Measurements from ENCODE around the gene TRIM41. TPM values are rescaled to one million over a fixed set of nuclear protein-coding genes. Genes with fewer than 3 reads are reported as not detected.
A peak's percentile ranks its signal among the peaks of the same experiment; 100 is the strongest.

Gene TRIM41
- total and polyA plus RNA-seq, 2 experiments from 2014 or later: 6.2 to 8.7 TPM

DNA sequence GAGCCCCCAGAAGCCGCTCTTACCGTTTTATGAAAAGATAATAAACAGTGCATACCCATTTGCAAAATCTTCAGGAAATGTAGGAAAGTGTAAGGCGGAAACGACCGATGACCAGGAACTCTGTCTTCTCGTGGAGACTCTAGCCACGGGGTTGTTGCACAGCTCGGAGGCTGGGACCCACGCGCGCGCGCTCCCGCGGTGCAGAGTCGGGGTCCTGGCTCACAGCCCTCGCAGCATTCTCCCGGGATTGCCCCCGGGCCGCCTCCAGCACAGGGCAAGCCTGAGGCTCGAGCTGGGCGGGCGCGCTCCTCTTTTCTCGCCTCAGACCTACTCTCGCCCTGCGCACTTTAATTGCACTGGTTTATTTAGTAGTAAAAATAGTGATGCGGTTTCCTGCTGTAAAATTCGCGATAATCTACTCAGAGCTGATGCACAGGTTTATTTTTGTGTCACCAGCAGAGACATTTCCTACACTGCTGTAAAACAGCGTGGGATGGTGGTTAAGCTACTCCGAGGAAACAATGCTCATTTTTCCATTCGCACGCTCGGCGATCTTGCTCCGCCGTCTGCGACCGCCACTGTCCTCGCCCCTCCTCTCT is 33.6 kb upstream of the TRIM41 start:
- peaks cover 65% of the 10 kb centered on the region for H3K27me3 Mint-ChIP-seq (ENCODE audit: insufficient read depth, low read depth, poor library complexity)
- 0 out of 3 replicates have a peak, but pooled peaks have one; percentile 1 for ATAC-seq
- peak overlapping the region; percentile 74 for H2AFZ ChIP-seq

GRCh38 chr5:181189962-181190710 is 32.9 kb upstream of the TRIM41 start:
- H4K20me1 ChIP-seq (replicated peaks; ENCODE audit: insufficient read depth): no peaks in the 10 kb centered on the region; the same call in 1 of the 2 replicates
- peak; percentile 40 for DNase-seq (ENCODE audit: low spot score)
- peak overlapping the region; percentile 89 for H3K4me3 Mint-ChIP-seq
- peaks cover 27% of the 10 kb centered on the region for H3K9me3 Mint-ChIP-seq
- H3K27me3 Mint-ChIP-seq (ENCODE audit: insufficient read depth, low read depth, poor library complexity): peaks cover 60% of the 10 kb centered on the region
- peak overlapping the region; percentile 80 for H3K4me3 ChIP-seq
- no peaks in the 10 kb centered on the region for H3K36me3 ChIP-seq (ENCODE audit: insufficient read depth)
- no peak overlapping the region for H3K27ac Mint-ChIP-seq
- peaks cover 6% of the 10 kb centered on the region for H3K4me1 Mint-ChIP-seq
- H3K4me2 ChIP-seq: peak overlapping the region; percentile 80
- peaks cover 1% of the 10 kb centered on the region; the same call in 1 of the 2 replicates for H3K4me1 ChIP-seq (ENCODE audit: insufficient read depth)
- TF ChIP-seq ZNF114 (CRISPR knock-in tag; IDR thresholded peaks at IDR 0.05) (no peak), NANOG (IDR thresholded peaks at IDR 0.05; ENCODE audit: borderline replicate concordance) (no peak), STAT1 (IDR thresholded peaks at IDR 0.05; ENCODE audit: unreplicated experiment) (no peak), EZH2phosphoT487 (IDR thresholded peaks at IDR 0.05; ENCODE audit: unreplicated experiment) (no peak), CTCF (conservative IDR thresholded peaks at IDR 0.05; ENCODE audit: low read depth in 2 of 2) (no peak), JUNB (IDR thresholded peaks at IDR 0.05; ENCODE audit: unreplicated experiment) (no peak), EZH2 (IDR thresholded peaks at IDR 0.05; ENCODE audit: low read depth, unreplicated experiment) (no peak), CREB1 (CRISPR knock-in tag; IDR thresholded peaks at IDR 0.05; ENCODE audit: low read depth) (no peak)
- TF ChIP-seq, protein P1, sequence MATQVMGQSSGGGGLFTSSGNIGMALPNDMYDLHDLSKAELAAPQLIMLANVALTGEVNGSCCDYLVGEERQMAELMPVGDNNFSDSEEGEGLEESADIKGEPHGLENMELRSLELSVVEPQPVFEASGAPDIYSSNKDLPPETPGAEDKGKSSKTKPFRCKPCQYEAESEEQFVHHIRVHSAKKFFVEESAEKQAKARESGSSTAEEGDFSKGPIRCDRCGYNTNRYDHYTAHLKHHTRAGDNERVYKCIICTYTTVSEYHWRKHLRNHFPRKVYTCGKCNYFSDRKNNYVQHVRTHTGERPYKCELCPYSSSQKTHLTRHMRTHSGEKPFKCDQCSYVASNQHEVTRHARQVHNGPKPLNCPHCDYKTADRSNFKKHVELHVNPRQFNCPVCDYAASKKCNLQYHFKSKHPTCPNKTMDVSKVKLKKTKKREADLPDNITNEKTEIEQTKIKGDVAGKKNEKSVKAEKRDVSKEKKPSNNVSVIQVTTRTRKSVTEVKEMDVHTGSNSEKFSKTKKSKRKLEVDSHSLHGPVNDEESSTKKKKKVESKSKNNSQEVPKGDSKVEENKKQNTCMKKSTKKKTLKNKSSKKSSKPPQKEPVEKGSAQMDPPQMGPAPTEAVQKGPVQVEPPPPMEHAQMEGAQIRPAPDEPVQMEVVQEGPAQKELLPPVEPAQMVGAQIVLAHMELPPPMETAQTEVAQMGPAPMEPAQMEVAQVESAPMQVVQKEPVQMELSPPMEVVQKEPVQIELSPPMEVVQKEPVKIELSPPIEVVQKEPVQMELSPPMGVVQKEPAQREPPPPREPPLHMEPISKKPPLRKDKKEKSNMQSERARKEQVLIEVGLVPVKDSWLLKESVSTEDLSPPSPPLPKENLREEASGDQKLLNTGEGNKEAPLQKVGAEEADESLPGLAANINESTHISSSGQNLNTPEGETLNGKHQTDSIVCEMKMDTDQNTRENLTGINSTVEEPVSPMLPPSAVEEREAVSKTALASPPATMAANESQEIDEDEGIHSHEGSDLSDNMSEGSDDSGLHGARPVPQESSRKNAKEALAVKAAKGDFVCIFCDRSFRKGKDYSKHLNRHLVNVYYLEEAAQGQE (IDR thresholded peaks at IDR 0.05; ENCODE audit: unreplicated experiment): no peak
- H3K9me2 ChIP-seq (ENCODE audit: insufficient read depth): no peaks in the 10 kb centered on the region
- ATAC-seq: peak; percentile 0; the same call in 2 of the 3 replicates
- H3K27me3 ChIP-seq (ENCODE audit: insufficient read depth): peaks cover 49% of the 10 kb centered on the region
- peak overlapping the region; percentile 98 for H2AFZ ChIP-seq
- no peak overlapping the region for H3K27ac ChIP-seq (ENCODE audit: low read depth)
- H3F3A ChIP-seq (replicated peaks; ENCODE audit: low read depth): peaks cover 3% of the 10 kb centered on the region
- H3K36me3 Mint-ChIP-seq (ENCODE audit: low read depth): peaks cover 15% of the 10 kb centered on the region; the same call in 1 of the 3 replicates
- no peaks in the 10 kb centered on the region for H3K79me2 ChIP-seq (replicated peaks; ENCODE audit: insufficient read depth)

More for the DNA sequence above, 33.6 kb upstream of the TRIM41 start:
- Histone ChIP-seq H3K9me2 (ENCODE audit: insufficient read depth) (no peaks in the 10 kb centered on the region), H3F3A (replicated peaks; ENCODE audit: low read depth) (peaks cover 3% of the 10 kb centered on the region), H3K27ac (ENCODE audit: low read depth) (no peak overlapping the region), H3K4me2 (peak overlapping the region; percentile 80), H3K4me3 (peak overlapping the region; percentile 80), H3K27me3 (ENCODE audit: insufficient read depth) (peaks cover 42% of the 10 kb centered on the region), H3K79me2 (replicated peaks; ENCODE audit: insufficient read depth) (no peaks in the 10 kb centered on the region), H3K36me3 (ENCODE audit: insufficient read depth) (no peaks in the 10 kb centered on the region), H4K20me1 (replicated peaks; ENCODE audit: insufficient read depth) (no peaks in the 10 kb centered on the region; the same call in 1 of the 2 replicates), H3K4me1 (ENCODE audit: insufficient read depth) (peaks cover 4% of the 10 kb centered on the region; the same call in 1 of the 2 replicates)
- Mint-ChIP-seq H3K27ac (no peak overlapping the region), H3K9me3 (peaks cover 32% of the 10 kb centered on the region), H3K4me3 (peak overlapping the region; percentile 89), H3K4me1 (peaks cover 6% of the 10 kb centered on the region), H3K36me3 (ENCODE audit: low read depth) (peaks cover 15% of the 10 kb centered on the region; the same call in 1 of the 3 replicates)
- peak; percentile 36 for DNase-seq (ENCODE audit: low spot score)
- no peak for TF ChIP-seq POLR2AphosphoS5 (IDR thresholded peaks at IDR 0.05; ENCODE audit: low read depth)

Data from GM23338 (cell line).